ENCODE results near the gene TTLL11.
"Not testable (repeated sequence)": the region's sequence is repeated elsewhere in the genome, so short reads cannot be mapped to it uniquely, and the experiment has no call there.

DNA sequence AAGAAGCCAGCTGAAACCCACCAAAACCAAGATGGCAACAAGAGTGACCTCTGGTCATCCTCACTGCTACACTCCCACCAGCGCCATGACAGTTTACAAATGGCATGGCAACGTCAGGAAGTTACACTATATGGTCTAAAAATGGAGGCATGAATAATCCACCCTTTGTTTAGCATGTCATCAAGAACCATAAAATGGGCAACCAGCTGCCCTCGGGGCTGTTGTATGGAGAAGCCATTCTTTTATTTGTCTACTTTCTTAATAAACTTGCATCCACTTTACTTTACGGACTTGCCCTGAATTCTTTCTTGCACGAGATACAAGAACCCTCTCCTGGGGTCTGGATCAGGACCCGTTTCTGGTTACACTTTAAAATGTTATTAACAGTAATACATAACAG lies 92.6 kb downstream of the TTLL11 start:
- TF ChIP-seq, protein P1, sequence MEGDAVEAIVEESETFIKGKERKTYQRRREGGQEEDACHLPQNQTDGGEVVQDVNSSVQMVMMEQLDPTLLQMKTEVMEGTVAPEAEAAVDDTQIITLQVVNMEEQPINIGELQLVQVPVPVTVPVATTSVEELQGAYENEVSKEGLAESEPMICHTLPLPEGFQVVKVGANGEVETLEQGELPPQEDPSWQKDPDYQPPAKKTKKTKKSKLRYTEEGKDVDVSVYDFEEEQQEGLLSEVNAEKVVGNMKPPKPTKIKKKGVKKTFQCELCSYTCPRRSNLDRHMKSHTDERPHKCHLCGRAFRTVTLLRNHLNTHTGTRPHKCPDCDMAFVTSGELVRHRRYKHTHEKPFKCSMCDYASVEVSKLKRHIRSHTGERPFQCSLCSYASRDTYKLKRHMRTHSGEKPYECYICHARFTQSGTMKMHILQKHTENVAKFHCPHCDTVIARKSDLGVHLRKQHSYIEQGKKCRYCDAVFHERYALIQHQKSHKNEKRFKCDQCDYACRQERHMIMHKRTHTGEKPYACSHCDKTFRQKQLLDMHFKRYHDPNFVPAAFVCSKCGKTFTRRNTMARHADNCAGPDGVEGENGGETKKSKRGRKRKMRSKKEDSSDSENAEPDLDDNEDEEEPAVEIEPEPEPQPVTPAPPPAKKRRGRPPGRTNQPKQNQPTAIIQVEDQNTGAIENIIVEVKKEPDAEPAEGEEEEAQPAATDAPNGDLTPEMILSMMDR (IDR thresholded peaks at IDR 0.05; ENCODE audit: low read depth, low read length, poor library complexity, severe bottlenecking): not testable (repeated sequence)
- TF ChIP-seq EZH2phosphoT487 (IDR thresholded peaks at IDR 0.05; ENCODE audit: borderline replicate concordance, low read length): not testable (repeated sequence)

All from DOHH2 (cell line).